Subcutaneous adipose tissue (tissue), 4 donors: Measurements from ENCODE around the gene PRKCB. TPM values are rescaled to one million over a fixed set of nuclear protein-coding genes. Genes with fewer than 3 reads are reported as not detected.

Experiments used
- total RNA-seq, 4 donors: library from RNA; depleted of rRNA; stranded (reverse); fragments of >200 nt; gene quantifications; one replicate each; pipeline ENCODE4 v1.1.0, GENCODE V29; 2016
- TF ChIP-seq, protein P1 (sequence below): fragments of 450-650 bp; IDR thresholded peaks from one replicate; pipeline ENCODE4 v1.5.1; 2016; ENCODE audit warnings: low read depth, mild to moderate bottlenecking, control low read depth, antibody characterized with exemption, moderate library complexity

The PRKCB gene
- total RNA-seq, 4 donors from 2014 or later: 3.4 to 16.5 (median 5.7) TPM

GRCh38 chr16:23944381-23944780 is 108.6 kb downstream of the PRKCB start:
- TF ChIP-seq, protein P1, sequence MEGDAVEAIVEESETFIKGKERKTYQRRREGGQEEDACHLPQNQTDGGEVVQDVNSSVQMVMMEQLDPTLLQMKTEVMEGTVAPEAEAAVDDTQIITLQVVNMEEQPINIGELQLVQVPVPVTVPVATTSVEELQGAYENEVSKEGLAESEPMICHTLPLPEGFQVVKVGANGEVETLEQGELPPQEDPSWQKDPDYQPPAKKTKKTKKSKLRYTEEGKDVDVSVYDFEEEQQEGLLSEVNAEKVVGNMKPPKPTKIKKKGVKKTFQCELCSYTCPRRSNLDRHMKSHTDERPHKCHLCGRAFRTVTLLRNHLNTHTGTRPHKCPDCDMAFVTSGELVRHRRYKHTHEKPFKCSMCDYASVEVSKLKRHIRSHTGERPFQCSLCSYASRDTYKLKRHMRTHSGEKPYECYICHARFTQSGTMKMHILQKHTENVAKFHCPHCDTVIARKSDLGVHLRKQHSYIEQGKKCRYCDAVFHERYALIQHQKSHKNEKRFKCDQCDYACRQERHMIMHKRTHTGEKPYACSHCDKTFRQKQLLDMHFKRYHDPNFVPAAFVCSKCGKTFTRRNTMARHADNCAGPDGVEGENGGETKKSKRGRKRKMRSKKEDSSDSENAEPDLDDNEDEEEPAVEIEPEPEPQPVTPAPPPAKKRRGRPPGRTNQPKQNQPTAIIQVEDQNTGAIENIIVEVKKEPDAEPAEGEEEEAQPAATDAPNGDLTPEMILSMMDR: no peak

GRCh38 chr16:23945243-23945642 is 109.5 kb downstream of the PRKCB start:
- TF ChIP-seq, protein P1: no peak

DNA sequence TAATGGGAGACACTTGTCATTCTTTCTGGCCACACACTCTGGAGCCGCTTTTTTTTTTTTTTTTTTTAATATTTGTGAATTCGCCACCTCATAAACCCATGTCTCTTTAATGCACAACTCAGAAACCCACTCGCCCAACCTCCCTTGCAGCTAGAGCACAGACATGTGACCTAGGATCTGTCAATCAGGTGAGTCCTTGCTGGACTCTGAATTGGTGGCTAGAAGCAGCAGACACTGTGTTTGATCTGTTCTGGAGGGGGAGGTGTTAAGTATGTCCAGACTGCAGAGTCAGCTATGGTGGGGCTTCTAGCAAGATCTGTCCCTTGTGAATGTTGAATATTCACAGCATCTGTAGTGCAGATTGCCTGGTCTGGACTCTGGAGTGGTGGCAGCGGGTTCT is 112.1 kb downstream of the PRKCB start:
- TF ChIP-seq, protein P1: no peak

- TF ChIP-seq, protein P1: no peak
Observed at GRCh38 chr16:23948949-23949411, 113.2 kb downstream of the PRKCB start.

GRCh38 chr16:23949630-23950290 is 114.0 kb downstream of the PRKCB start:
- TF ChIP-seq, protein P1: no peak

DNA sequence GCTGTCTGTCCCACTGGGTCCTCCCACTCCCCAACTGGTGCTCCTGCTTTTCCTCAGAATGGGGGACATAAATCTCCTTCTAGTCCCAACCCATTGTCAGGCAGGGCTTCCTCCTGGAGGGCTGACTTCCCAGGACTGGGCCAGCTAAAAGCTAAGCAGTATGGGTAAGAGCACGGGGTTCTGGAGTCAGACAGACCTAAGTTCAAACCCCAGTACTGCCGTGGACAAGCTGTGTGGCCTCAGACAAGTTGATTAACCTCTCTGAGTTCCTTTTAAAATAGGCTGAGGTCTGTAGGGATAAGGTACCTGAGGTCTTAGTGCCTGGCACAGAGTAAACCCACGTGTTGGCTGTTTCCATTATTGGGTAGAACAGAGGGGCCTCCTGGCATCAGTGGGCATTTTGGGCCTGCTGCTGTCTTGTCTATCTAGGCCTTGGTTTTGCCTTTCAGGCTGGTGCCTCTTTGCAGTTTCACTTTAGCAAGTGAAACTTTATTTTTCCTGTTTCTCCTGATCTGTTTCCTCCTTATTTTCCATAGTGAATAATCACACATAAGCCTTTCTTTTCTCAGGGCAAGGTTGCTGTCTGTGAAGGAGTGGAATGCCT is 114.6 kb downstream of the PRKCB start:
- TF ChIP-seq, protein P1: no peak

DNA sequence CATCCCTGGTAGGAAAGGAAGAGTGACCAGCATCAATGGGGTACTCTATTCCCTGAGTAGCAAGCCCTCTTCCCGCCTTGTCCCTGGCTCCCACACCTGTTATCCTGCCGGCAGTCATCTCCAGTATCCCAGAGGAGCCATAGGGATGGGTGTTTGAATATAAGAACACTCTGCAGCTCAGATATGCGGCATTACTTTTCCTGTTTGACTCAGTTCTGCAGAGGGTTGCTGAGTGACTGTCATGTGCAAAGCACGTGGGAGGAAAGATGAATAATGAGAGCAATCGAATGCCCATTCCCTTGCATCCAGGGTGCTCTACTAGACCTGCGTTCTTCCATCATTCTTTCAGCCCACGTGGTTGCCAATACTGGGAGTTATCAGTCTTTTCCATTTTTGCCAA is 115.1 kb downstream of the PRKCB start:
- TF ChIP-seq, protein P1: no peak
